ENCODE results near the gene OSBPL1A. TPM values are rescaled to one million over a fixed set of nuclear protein-coding genes. Genes with fewer than 3 reads are reported as not detected.

OSBPL1A gene
- total RNA-seq, 1 donor from 2014 or later: 162 TPM

- no peak for DNase-seq (ENCODE audit: low spot score)
These were observed 127.2 kb downstream of the OSBPL1A start for GRCh38 chr18:24270358-24270936.

GRCh38 chr18:24268784-24269550 lies 128.7 kb downstream of the OSBPL1A start:
- DNase-seq (ENCODE audit: low spot score): no peak

GRCh38 chr18:24267878-24268277 lies 129.7 kb downstream of the OSBPL1A start:
- no peak for DNase-seq (ENCODE audit: low spot score)

- DNase-seq (ENCODE audit: low spot score): no peak
These were observed 131.5 kb downstream of the OSBPL1A start for GRCh38 chr18:24266131-24266530.

- DNase-seq (ENCODE audit: low spot score): no peak
These were observed 132.0 kb downstream of the OSBPL1A start for GRCh38 chr18:24265502-24266064.

GRCh38 chr18:24263050-24263449 lies 134.6 kb downstream of the OSBPL1A start:
- DNase-seq (ENCODE audit: low spot score): no peak

- DNase-seq (ENCODE audit: low spot score): no peak
These were observed 135.5 kb downstream of the OSBPL1A start for GRCh38 chr18:24262087-24262486.

- DNase-seq (ENCODE audit: low spot score): no peak
These were observed 137.6 kb downstream of the OSBPL1A start for GRCh38 chr18:24259869-24260641.

- DNase-seq (ENCODE audit: low spot score): no peak
These were observed 143.6 kb downstream of the OSBPL1A start for GRCh38 chr18:24254071-24254470.

GRCh38 chr18:24249716-24250115 lies 147.9 kb downstream of the OSBPL1A start:
- DNase-seq (ENCODE audit: low spot score): no peak

GRCh38 chr18:24248359-24248758 lies 149.3 kb downstream of the OSBPL1A start:
- no peak for DNase-seq (ENCODE audit: low spot score)

GRCh38 chr18:24246143-24246542 lies 151.5 kb downstream of the OSBPL1A start:
- no peak for DNase-seq (ENCODE audit: low spot score)

GRCh38 chr18:24244698-24245097 lies 152.9 kb downstream of the OSBPL1A start:
- DNase-seq (ENCODE audit: low spot score): no peak

GRCh38 chr18:24243677-24244076 lies 153.9 kb downstream of the OSBPL1A start:
- DNase-seq (ENCODE audit: low spot score): no peak

- DNase-seq (ENCODE audit: low spot score): no peak
These were observed 158.3 kb downstream of the OSBPL1A start for GRCh38 chr18:24239341-24239740.

- no peak for DNase-seq (ENCODE audit: low spot score)
These were observed 159.2 kb downstream of the OSBPL1A start for GRCh38 chr18:24238387-24238786.

- no peak for DNase-seq (ENCODE audit: low spot score)
These were observed 162.7 kb downstream of the OSBPL1A start for GRCh38 chr18:24234850-24235418.

- DNase-seq (ENCODE audit: low spot score): no peak
These were observed 163.3 kb downstream of the OSBPL1A start for GRCh38 chr18:24234330-24234729.

- DNase-seq (ENCODE audit: low spot score): no peak
These were observed 164.8 kb downstream of the OSBPL1A start for GRCh38 chr18:24232800-24233199.

- DNase-seq (ENCODE audit: low spot score): no peak
These were observed 165.6 kb downstream of the OSBPL1A start for GRCh38 chr18:24231773-24232735.
